Fibroblast of lung (primary cell): ENCODE measurements around the gene PITRM1. TPM values are rescaled to one million over a fixed set of nuclear protein-coding genes. Genes with fewer than 3 reads are reported as not detected.

Source experiments
- DNase-seq, 2 donors: peaks; one replicate each; pipeline versions ENCODE4 v3.0.0 to v3.0.0-alpha.2; 2010; ENCODE audit warnings: low read depth in 2 of 2
- H2AFZ ChIP-seq: 2 replicates; pipeline ENCODE4 v1.5.1; 2012; ENCODE audit warnings: low read length, control low read depth, inconsistent platforms
- H3K27ac ChIP-seq: 2 replicates; pipeline ENCODE4 v1.5.1; 2011; ENCODE audit warnings: low read length, control low read depth; ENCODE audit not compliant: insufficient read depth
- H3K27me3 ChIP-seq: 2 replicates; pipeline ENCODE4 v1.5.1; 2011; ENCODE audit warnings: mild to moderate bottlenecking, low read length; ENCODE audit not compliant: control insufficient read depth, insufficient read depth
- H3K36me3 ChIP-seq: 2 replicates; pipeline ENCODE4 v1.5.1; 2011; ENCODE audit warnings: low read length; ENCODE audit not compliant: control insufficient read depth, insufficient read depth
- H3K4me1 ChIP-seq: 2 replicates; pipeline ENCODE4 v1.5.1; 2011; ENCODE audit warnings: low read length; ENCODE audit not compliant: control insufficient read depth, insufficient read depth; ENCODE audit errors: extremely low read depth
- H3K4me2 ChIP-seq: 2 replicates; pipeline ENCODE4 v1.5.1; 2011; ENCODE audit warnings: low read length, control low read depth; ENCODE audit not compliant: insufficient read depth; ENCODE audit errors: extremely low read depth
- H3K4me3 ChIP-seq, 4 experiments: fragments of 200-600 bp in 1 of 4; sonication (generic) in 1 of 4; replicated peaks in 1 of 4; 2 replicates each; pipeline ENCODE4 v1.5.1; 2011 to 2016; ENCODE audit warnings: low read length in 4 of 4, low read depth in 3 of 4, mild to moderate bottlenecking in 3 of 4, control low read depth in 2 of 4, inconsistent platforms in 1 of 4, mixed read lengths in 1 of 4; ENCODE audit not compliant: insufficient read depth in 1 of 4; ENCODE audit errors: control extremely low read depth in 1 of 4
- H3K79me2 ChIP-seq: 2 replicates; pipeline ENCODE4 v1.5.1; 2012; ENCODE audit warnings: mild to moderate bottlenecking, low read length, inconsistent platforms; ENCODE audit not compliant: control insufficient read depth, insufficient read depth
- H3K9ac ChIP-seq: 2 replicates; pipeline ENCODE4 v1.5.1; 2011; ENCODE audit warnings: mild to moderate bottlenecking, low read length, control low read depth; ENCODE audit not compliant: insufficient read depth
- H3K9me3 ChIP-seq: 2 replicates; pipeline ENCODE4 v1.5.1; 2012; ENCODE audit warnings: low read depth, low read length; ENCODE audit not compliant: control insufficient read depth, insufficient read depth
- H4K20me1 ChIP-seq: 2 replicates; pipeline ENCODE4 v1.5.1; 2011; ENCODE audit warnings: low read length; ENCODE audit not compliant: control insufficient read depth, insufficient read depth; ENCODE audit errors: extremely low read depth
- EZH2 ChIP-seq: IDR thresholded peaks from 2 replicates; pipeline ENCODE4 v1.5.1; 2012; ENCODE audit warnings: low read length, control low read depth, mild to moderate bottlenecking; ENCODE audit errors: missing control alignments
- polyA plus RNA-seq, 2 donors: library from polyadenylated mRNA; depleted of rRNA in 1 of 2; stranded (reverse) in 1 of 2; unstranded in 1 of 2; fragments of >200 nt; gene quantifications; 2 replicates each; pipeline ENCODE4 v1.2.1, GENCODE V29; 2011 to 2012; ENCODE audit warnings: missing spikeins in 1 of 2
- total RNA-seq: library from RNA; depleted of rRNA; stranded (reverse); fragments of >200 nt; gene quantifications from 2 replicates; pipeline ENCODE4 v1.2.1, GENCODE V29; 2014
- TF ChIP-seq, protein P1 (sequence below), 2 donors: IDR thresholded peaks in 1 of 2; conservative IDR thresholded peaks in 1 of 2; 1 replicate in 1 of 2; 2 replicates in 1 of 2; pipeline ENCODE4 v1.5.1; 2011 to 2012; ENCODE audit warnings: low read length in 2 of 2, control low read depth in 1 of 2, inconsistent platforms in 1 of 2, low read depth in 1 of 2, mild to moderate bottlenecking in 1 of 2

The PITRM1 gene
- total and polyA plus RNA-seq, 2 donors (not counting 1 experiment from before 2014, with no cell fraction given): 53.1 to 73.7 TPM

DNA sequence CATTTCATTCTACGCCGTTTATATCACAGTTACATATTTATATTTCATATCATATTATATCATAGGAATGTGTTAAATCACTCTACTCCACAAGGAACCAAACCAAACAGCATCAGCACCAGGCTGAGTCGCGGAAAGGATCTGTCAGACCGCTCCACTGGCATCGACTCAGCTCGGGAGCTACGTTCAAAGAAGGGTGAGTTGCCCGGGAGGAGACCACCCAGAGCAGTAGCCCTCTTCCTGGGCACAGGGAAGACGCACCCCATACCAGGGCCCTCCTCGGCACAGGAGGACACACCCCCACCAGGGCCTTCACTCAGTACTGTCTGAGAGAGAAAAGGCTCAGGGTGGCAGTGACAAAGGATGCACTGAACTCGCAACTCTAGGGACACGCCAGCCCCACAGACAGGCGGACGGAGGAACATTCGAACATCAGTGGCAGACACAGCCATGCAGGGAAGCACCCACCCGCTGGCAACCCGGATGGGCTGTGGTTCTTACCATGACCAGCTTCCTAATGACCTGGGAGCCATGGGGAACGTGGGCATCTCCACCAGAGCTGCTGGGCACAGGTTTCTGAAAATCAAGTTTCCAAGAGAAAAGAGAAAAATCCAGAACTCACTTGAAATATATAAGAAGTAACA, 28.7 kb downstream of the PITRM1 start:
- no peaks in the 10 kb centered on the region for H4K20me1 ChIP-seq
- no peak overlapping the region for H3K4me2 ChIP-seq
- TF ChIP-seq EZH2: no peak
- TF ChIP-seq, protein P1, sequence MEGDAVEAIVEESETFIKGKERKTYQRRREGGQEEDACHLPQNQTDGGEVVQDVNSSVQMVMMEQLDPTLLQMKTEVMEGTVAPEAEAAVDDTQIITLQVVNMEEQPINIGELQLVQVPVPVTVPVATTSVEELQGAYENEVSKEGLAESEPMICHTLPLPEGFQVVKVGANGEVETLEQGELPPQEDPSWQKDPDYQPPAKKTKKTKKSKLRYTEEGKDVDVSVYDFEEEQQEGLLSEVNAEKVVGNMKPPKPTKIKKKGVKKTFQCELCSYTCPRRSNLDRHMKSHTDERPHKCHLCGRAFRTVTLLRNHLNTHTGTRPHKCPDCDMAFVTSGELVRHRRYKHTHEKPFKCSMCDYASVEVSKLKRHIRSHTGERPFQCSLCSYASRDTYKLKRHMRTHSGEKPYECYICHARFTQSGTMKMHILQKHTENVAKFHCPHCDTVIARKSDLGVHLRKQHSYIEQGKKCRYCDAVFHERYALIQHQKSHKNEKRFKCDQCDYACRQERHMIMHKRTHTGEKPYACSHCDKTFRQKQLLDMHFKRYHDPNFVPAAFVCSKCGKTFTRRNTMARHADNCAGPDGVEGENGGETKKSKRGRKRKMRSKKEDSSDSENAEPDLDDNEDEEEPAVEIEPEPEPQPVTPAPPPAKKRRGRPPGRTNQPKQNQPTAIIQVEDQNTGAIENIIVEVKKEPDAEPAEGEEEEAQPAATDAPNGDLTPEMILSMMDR (conservative IDR thresholded peaks at IDR 0.05 in 1 of 2, IDR thresholded peaks at IDR 0.05 in 1 of 2; ENCODE audit: low read depth in 1 of 2, low read length in 2 of 2): no peak
- no peak for DNase-seq
- H3K36me3 ChIP-seq: peaks cover 45% of the 10 kb centered on the region
- no peaks in the 10 kb centered on the region for H3K79me2 ChIP-seq
- no peak overlapping the region for H3K27ac ChIP-seq
- H3K4me1 ChIP-seq: no peaks in the 10 kb centered on the region
- H3K4me3 ChIP-seq: no peak overlapping the region
- no peaks in the 10 kb centered on the region for H3K9me3 ChIP-seq
- H3K27me3 ChIP-seq: no peaks in the 10 kb centered on the region
- H3K9ac ChIP-seq: no peak overlapping the region
- H2AFZ ChIP-seq: no peak overlapping the region

GRCh38 chr10:3143366-3143765, 29.2 kb downstream of the PITRM1 start:
- H4K20me1 ChIP-seq: no peaks in the 10 kb centered on the region
- no peaks in the 10 kb centered on the region for H3K27me3 ChIP-seq
- no peak overlapping the region for H3K4me3 ChIP-seq
- H2AFZ ChIP-seq: no peak overlapping the region
- H3K9ac ChIP-seq: no peak overlapping the region
- no peak for DNase-seq
- H3K79me2 ChIP-seq: no peaks in the 10 kb centered on the region
- peaks cover 46% of the 10 kb centered on the region for H3K36me3 ChIP-seq
- H3K27ac ChIP-seq: no peak overlapping the region
- no peaks in the 10 kb centered on the region for H3K9me3 ChIP-seq
- no peaks in the 10 kb centered on the region for H3K4me1 ChIP-seq
- TF ChIP-seq, protein P1 (conservative IDR thresholded peaks at IDR 0.05 in 1 of 2, IDR thresholded peaks at IDR 0.05 in 1 of 2; ENCODE audit: low read depth in 1 of 2, low read length in 2 of 2): no peak
- TF ChIP-seq EZH2: no peak
- no peak overlapping the region for H3K4me2 ChIP-seq

GRCh38 chr10:3142146-3142875, 30.3 kb downstream of the PITRM1 start:
- DNase-seq: no peak
- H3K79me2 ChIP-seq: no peaks in the 10 kb centered on the region

More at GRCh38 chr10:3142146-3142875, 30.3 kb downstream of the PITRM1 start:
- H3K9ac ChIP-seq: no peak overlapping the region
- no peak overlapping the region for H2AFZ ChIP-seq
- no peaks in the 10 kb centered on the region for H3K9me3 ChIP-seq
- no peak overlapping the region for H3K27ac ChIP-seq
- no peak overlapping the region for H3K4me2 ChIP-seq
- H3K27me3 ChIP-seq: no peaks in the 10 kb centered on the region
- peaks cover 52% of the 10 kb centered on the region for H3K36me3 ChIP-seq
- H4K20me1 ChIP-seq: no peaks in the 10 kb centered on the region
- H3K4me1 ChIP-seq: no peaks in the 10 kb centered on the region
- TF ChIP-seq EZH2: no peak
- TF ChIP-seq, protein P1 (conservative IDR thresholded peaks at IDR 0.05 in 1 of 2, IDR thresholded peaks at IDR 0.05 in 1 of 2; ENCODE audit: low read depth in 1 of 2, low read length in 2 of 2): no peak
- H3K4me3 ChIP-seq: no peak overlapping the region
